Measurements from ENCODE around the gene POC1A.

The POC1A gene

DNA sequence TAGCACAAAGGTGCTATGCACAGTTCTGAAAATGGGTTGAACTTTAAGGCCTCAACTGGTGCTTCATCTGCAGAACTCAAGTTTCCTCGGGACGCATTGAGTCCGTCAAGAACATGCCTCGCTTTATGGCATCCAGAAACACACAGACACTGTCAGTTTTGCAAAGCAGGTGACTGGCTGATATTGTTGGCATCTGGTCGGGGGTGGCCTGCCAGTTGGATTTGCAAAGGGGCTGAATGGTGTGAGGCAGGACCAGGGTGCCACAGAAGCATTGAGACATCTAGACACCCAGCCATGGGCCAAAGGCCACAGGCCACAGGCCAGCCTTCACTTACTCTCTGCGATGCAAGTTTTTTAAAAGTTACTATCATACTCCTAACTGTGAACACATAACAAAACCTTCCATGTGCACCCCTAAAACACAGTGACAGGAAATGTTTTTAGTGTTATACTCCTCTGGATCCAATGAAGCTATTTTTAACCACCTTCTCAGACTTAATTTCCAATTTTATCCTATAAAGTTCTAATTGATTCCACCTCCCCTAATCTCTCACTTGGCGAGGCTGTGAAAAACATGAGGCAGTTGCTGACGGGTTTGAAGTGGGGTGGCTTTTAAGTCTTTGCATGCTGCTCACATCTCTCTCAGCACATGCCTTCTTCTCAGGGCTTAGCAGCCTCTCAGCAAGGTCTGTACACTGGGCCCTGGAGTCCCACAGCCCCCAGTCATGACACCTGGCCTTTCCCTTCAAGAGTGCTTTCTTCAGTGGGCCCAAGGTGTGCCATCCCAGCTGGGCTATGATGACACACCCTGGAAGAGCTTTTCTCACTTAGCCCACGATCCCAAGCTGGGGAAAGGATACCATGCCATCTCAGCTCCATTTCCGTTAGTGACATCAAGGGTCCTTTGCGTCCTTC lies 59.4 kb downstream of the POC1A start:
- Histone ChIP-seq H3K36me3 (ENCODE audit: control insufficient read depth, insufficient read depth, low read length) (0 out of 2 replicates have a peak, but pooled peaks cover 8% of the 10 kb centered on the region), H3K4me3 (ENCODE audit: low read length) (no peak overlapping the region), H3K9me3 (ENCODE audit: control insufficient read depth, insufficient read depth, low read length) (no peaks in the 10 kb centered on the region), H3K4me1 (ENCODE audit: control insufficient read depth, insufficient read depth, low read length) (no peaks in the 10 kb centered on the region), H3K27ac (ENCODE audit: low read length) (no peak overlapping the region), H3K27me3 (ENCODE audit: control insufficient read depth, insufficient read depth, low read length) (no peaks in the 10 kb centered on the region)
- WGBS (ENCODE audit: insufficient coverage, insufficient read length): no CpG with 5 or more reads among the region's 11 CpGs
- no peak for DNase-seq (ENCODE audit: low read depth, low spot score)

- no peak overlapping the region for H3K27ac ChIP-seq (ENCODE audit: low read length)
- no CpG with 5 or more reads among the region's 7 CpGs for WGBS (ENCODE audit: insufficient coverage, insufficient read length)
- H3K36me3 ChIP-seq (ENCODE audit: control insufficient read depth, insufficient read depth, low read length): 0 out of 2 replicates have a peak, but pooled peaks cover 8% of the 10 kb centered on the region
- no peaks in the 10 kb centered on the region for H3K9me3 ChIP-seq (ENCODE audit: control insufficient read depth, insufficient read depth, low read length)
- no peak for DNase-seq (ENCODE audit: low read depth, low spot score)
- no peaks in the 10 kb centered on the region for H3K4me1 ChIP-seq (ENCODE audit: control insufficient read depth, insufficient read depth, low read length)
- H3K27me3 ChIP-seq (ENCODE audit: control insufficient read depth, insufficient read depth, low read length): no peaks in the 10 kb centered on the region
- H3K4me3 ChIP-seq (ENCODE audit: low read length): no peak overlapping the region
These were observed 60.3 kb downstream of the POC1A start for GRCh38 chr3:52093756-52094545.

GRCh38 chr3:52092891-52093290 lies 61.3 kb downstream of the POC1A start:
- no peaks in the 10 kb centered on the region for H3K4me1 ChIP-seq (ENCODE audit: control insufficient read depth, insufficient read depth, low read length)
- H3K36me3 ChIP-seq (ENCODE audit: control insufficient read depth, insufficient read depth, low read length): 0 out of 2 replicates have a peak, but pooled peaks cover 8% of the 10 kb centered on the region
- no CpG with 5 or more reads among the region's 7 CpGs for WGBS (ENCODE audit: insufficient coverage, insufficient read length)
- H3K4me3 ChIP-seq (ENCODE audit: low read length): no peak overlapping the region
- no peaks in the 10 kb centered on the region for H3K9me3 ChIP-seq (ENCODE audit: control insufficient read depth, insufficient read depth, low read length)
- H3K27ac ChIP-seq (ENCODE audit: low read length): no peak overlapping the region
- no peak for DNase-seq (ENCODE audit: low read depth, low spot score)
- H3K27me3 ChIP-seq (ENCODE audit: control insufficient read depth, insufficient read depth, low read length): no peaks in the 10 kb centered on the region

- H3K27ac ChIP-seq (ENCODE audit: low read length): no peak overlapping the region
- no peak overlapping the region for H3K4me3 ChIP-seq (ENCODE audit: low read length)
- H3K4me1 ChIP-seq (ENCODE audit: control insufficient read depth, insufficient read depth, low read length): no peaks in the 10 kb centered on the region
- H3K36me3 ChIP-seq (ENCODE audit: control insufficient read depth, insufficient read depth, low read length): 0 out of 2 replicates have a peak, but pooled peaks cover 8% of the 10 kb centered on the region
- no CpG with 5 or more reads among the region's 1 CpG for WGBS (ENCODE audit: insufficient coverage, insufficient read length)
- no peaks in the 10 kb centered on the region for H3K27me3 ChIP-seq (ENCODE audit: control insufficient read depth, insufficient read depth, low read length)
- H3K9me3 ChIP-seq (ENCODE audit: control insufficient read depth, insufficient read depth, low read length): no peaks in the 10 kb centered on the region
- DNase-seq (ENCODE audit: low read depth, low spot score): no peak
These were observed 62.0 kb downstream of the POC1A start for GRCh38 chr3:52092271-52092660.

DNA sequence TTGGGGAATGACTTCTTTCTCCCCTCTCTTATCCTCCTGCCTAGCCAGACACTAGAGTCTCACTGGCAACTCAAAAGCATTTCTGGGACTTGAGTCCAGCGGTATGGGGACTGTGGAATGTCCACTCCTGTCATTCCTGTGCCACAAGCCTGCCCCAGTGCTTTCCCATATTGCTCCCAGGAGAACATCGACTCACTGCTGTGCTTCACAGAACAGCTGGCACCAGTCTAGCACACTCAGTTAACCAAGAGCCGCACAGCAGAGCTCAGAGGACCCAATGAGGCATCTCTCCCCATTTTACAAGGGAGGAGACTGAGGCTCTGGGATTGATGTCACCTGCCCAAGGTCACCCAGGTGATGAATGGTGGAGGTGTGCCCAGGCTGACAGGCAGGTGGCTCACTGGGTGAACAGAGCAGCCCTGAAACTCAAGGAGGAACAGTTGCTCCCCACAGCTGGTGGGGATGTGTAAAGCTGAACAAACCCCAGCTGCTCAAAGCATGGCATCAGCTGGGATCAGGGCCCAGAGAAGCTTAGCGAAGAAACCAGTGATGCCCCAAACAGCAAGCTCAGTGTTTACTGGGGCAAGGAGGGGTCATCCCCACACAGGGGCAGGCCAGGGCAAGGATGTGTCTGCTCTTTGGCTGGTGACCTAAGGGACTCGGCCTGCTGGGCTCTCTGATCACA lies 62.5 kb downstream of the POC1A start:
- Histone ChIP-seq H3K4me3 (ENCODE audit: low read length) (no peak overlapping the region), H3K27me3 (ENCODE audit: control insufficient read depth, insufficient read depth, low read length) (no peaks in the 10 kb centered on the region), H3K9me3 (ENCODE audit: control insufficient read depth, insufficient read depth, low read length) (no peaks in the 10 kb centered on the region), H3K36me3 (ENCODE audit: control insufficient read depth, insufficient read depth, low read length) (0 out of 2 replicates have a peak, but pooled peaks cover 6% of the 10 kb centered on the region), H3K27ac (ENCODE audit: low read length) (no peak overlapping the region), H3K4me1 (ENCODE audit: control insufficient read depth, insufficient read depth, low read length) (no peaks in the 10 kb centered on the region)
- DNase-seq (ENCODE audit: low read depth, low spot score): no peak
- no CpG with 5 or more reads among the region's 5 CpGs for WGBS (ENCODE audit: insufficient coverage, insufficient read length)

GRCh38 chr3:52090933-52091468 lies 63.2 kb downstream of the POC1A start:
- Histone ChIP-seq H3K27me3 (ENCODE audit: control insufficient read depth, insufficient read depth, low read length) (no peaks in the 10 kb centered on the region), H3K4me3 (ENCODE audit: low read length) (no peak overlapping the region), H3K4me1 (ENCODE audit: control insufficient read depth, insufficient read depth, low read length) (no peaks in the 10 kb centered on the region), H3K36me3 (ENCODE audit: control insufficient read depth, insufficient read depth, low read length) (0 out of 2 replicates have a peak, but pooled peaks cover 2% of the 10 kb centered on the region), H3K27ac (ENCODE audit: low read length) (no peak overlapping the region), H3K9me3 (ENCODE audit: control insufficient read depth, insufficient read depth, low read length) (no peaks in the 10 kb centered on the region)
- DNase-seq (ENCODE audit: low read depth, low spot score): no peak
- no CpG with 5 or more reads among the region's 8 CpGs for WGBS (ENCODE audit: insufficient coverage, insufficient read length)

DNA sequence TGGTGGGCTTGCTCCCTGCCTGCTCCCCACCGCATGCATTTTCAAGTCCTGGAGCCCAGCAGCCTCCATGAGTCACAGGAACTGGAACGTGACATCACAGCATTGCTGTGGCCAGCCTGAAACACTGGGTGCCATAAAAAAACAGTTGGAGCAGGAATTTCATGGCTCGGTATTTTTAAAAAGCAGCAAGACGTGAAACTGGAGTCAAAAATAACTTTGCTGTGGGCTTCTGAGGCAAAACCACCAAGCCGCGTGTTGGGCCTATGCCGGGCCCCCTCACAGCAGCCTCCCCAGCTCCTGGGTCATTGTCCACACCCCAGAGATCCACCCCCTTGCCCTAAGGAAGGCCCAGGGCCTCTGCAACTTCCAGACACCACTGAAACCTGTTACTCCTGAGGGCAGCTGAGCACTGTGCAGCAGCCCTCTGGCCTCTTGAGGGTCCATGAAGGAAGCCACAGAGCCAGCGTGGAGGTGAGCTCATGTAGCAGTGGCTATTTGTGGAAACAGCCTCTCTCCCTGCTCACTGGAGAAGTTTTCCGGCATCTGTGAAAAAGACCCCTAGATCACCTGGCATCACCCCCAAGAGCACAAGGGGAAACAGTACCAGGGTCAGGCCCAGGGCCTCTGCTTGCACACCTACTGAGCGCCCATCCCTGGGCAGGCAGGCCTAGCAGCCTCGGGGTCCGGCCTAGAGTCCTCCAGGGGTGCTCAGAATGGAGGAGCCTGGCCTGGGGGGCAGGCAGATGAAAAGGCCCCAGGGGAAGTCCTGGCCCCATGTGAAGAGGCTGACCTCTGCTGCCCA lies 63.9 kb downstream of the POC1A start:
- Histone ChIP-seq H3K27ac (ENCODE audit: low read length) (no peak overlapping the region), H3K9me3 (ENCODE audit: control insufficient read depth, insufficient read depth, low read length) (no peaks in the 10 kb centered on the region), H3K27me3 (ENCODE audit: control insufficient read depth, insufficient read depth, low read length) (no peaks in the 10 kb centered on the region), H3K36me3 (ENCODE audit: control insufficient read depth, insufficient read depth, low read length) (0 out of 2 replicates have a peak, but pooled peaks cover 2% of the 10 kb centered on the region), H3K4me3 (ENCODE audit: low read length) (no peak overlapping the region), H3K4me1 (ENCODE audit: control insufficient read depth, insufficient read depth, low read length) (no peaks in the 10 kb centered on the region)
- DNase-seq (ENCODE audit: low read depth, low spot score): no peak
- no CpG with 5 or more reads among the region's 12 CpGs for WGBS (ENCODE audit: insufficient coverage, insufficient read length)

DNA sequence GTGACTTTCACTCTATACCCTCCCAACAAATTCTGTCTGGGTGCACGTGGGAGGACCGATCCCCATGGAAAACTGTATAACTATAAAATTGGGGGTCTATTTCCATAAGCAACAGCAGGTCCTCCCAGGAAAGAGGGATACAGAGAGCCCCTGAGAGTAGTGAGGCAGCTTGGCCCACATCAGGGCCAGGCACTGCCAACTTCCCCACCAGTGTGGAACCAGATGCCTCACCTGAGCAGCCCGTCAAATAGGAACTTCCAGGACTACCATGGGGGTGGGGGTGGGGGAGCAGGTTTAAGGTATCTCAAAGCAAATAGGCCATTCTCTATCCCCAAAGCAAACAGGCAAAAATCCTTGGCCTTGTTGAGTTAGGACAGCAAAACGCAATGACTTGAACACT lies 64.5 kb downstream of the POC1A start:
- Histone ChIP-seq H3K36me3 (ENCODE audit: control insufficient read depth, insufficient read depth, low read length) (0 out of 2 replicates have a peak, but pooled peaks cover 2% of the 10 kb centered on the region), H3K27ac (ENCODE audit: low read length) (no peak overlapping the region), H3K27me3 (ENCODE audit: control insufficient read depth, insufficient read depth, low read length) (no peaks in the 10 kb centered on the region), H3K4me3 (ENCODE audit: low read length) (no peak overlapping the region), H3K4me1 (ENCODE audit: control insufficient read depth, insufficient read depth, low read length) (no peaks in the 10 kb centered on the region), H3K9me3 (ENCODE audit: control insufficient read depth, insufficient read depth, low read length) (no peaks in the 10 kb centered on the region)
- DNase-seq (ENCODE audit: low read depth, low spot score): no peak
- WGBS (ENCODE audit: insufficient coverage, insufficient read length): no CpG with 5 or more reads among the region's 4 CpGs

DNA sequence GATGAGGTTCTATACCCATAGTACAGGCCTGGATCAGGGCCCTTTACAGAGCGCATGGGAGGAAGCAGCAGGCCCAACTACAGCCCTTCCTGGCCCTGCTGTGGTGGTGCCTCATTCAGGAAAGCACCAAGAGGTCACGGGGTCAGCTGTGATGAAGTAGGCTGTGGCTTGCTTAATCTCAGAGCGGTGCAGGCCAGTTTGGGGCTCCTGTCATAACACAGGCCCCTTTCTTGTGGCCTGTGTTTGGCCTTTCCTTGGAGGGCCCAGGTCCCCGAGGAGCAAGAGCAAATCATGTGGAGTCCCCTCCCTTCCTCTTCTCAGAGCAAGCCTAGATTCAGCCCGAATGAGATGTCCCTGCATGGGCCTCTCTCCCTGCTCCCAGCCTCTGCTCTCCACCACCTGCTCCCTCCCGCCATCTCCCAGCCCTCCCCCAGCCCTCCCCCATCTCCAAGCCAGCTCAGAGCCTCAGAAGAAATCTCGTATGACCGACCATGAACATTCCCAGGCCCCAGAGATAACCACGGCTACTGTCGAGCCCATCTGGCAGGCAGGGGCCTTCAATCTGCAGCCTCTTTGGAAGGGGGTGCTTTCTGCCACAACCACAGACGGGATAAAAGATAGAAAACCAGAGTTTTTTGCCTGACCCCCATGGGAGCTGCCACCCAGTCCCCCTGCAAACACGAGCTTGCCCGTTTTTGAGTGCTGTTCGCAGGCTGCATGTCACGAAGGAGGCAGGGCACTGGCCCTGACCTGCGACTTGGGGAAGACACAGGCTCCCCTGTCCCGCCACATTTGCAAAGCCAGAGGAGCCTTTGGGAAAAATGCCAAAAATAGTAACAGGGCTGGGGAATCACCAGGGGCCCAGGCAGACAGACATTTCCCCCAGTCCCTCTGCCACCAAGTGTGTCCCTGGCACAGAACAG lies 65.5 kb downstream of the POC1A start:
- Histone ChIP-seq H3K27ac (ENCODE audit: low read length) (no peak overlapping the region), H3K4me1 (ENCODE audit: control insufficient read depth, insufficient read depth, low read length) (no peaks in the 10 kb centered on the region), H3K27me3 (ENCODE audit: control insufficient read depth, insufficient read depth, low read length) (no peaks in the 10 kb centered on the region), H3K4me3 (ENCODE audit: low read length) (no peak overlapping the region), H3K9me3 (ENCODE audit: control insufficient read depth, insufficient read depth, low read length) (no peaks in the 10 kb centered on the region), H3K36me3 (ENCODE audit: control insufficient read depth, insufficient read depth, low read length) (0 out of 2 replicates have a peak, but pooled peaks cover 2% of the 10 kb centered on the region)
- WGBS (ENCODE audit: insufficient coverage, insufficient read length): no CpG with 5 or more reads among the region's 17 CpGs
- DNase-seq (ENCODE audit: low read depth, low spot score): no peak

Measured in iPS DF 6.9 (cell line).